ENCODE data around the gene EPN2. TPM values are rescaled to one million over a fixed set of nuclear protein-coding genes. Genes with fewer than 3 reads are reported as not detected.
A peak's percentile ranks its signal among the peaks of the same experiment; 100 is the strongest.

The EPN2 gene
- total RNA-seq, 4 donors from 2014 or later: 69.4 to 251 (median 96.3) TPM

- peak in 1 of 2 donors; percentile 92 for DNase-seq (ENCODE audit: low spot score in 2 of 2)
- intact Hi-C loops (cut with DNase I; ENCODE audit: low total_unique reads): no loop called here
- H3K4me3 ChIP-seq (ENCODE audit: low read depth, poor library complexity, severe bottlenecking): no peak overlapping the region
- 60 to 62% methylated on average over 6 of the region's 6 CpGs for WGBS, 2 donors
- TF ChIP-seq POLR2A (IDR thresholded peaks at IDR 0.05) (no peak), CTCF (IDR thresholded peaks at IDR 0.05) (no peak)
These were observed 146.7 kb downstream of the EPN2 start for GRCh38 chr17:19383681-19384470.

GRCh38 chr17:19384723-19385391, 147.7 kb downstream of the EPN2 start:
- 16 to 24% methylated on average over 12 to 16 of the region's 16 CpGs for WGBS, 2 donors
- peak; percentile 87 to 98 for DNase-seq (ENCODE audit: low spot score in 2 of 2)
- intact Hi-C loops (cut with DNase I; ENCODE audit: low total_unique reads): no loop called here
- no peak overlapping the region for H3K4me3 ChIP-seq (ENCODE audit: low read depth, poor library complexity, severe bottlenecking)
- no peak for TF ChIP-seq POLR2A (IDR thresholded peaks at IDR 0.05)
- no peak for TF ChIP-seq CTCF (IDR thresholded peaks at IDR 0.05)

- TF ChIP-seq CTCF (IDR thresholded peaks at IDR 0.05): no peak
- 47 to 77% methylated on average over 9 of the region's 9 CpGs for WGBS, 2 donors
- DNase-seq (ENCODE audit: low spot score in 2 of 2): peak in 1 of 2 donors; percentile 85
- H3K4me3 ChIP-seq (ENCODE audit: low read depth, poor library complexity, severe bottlenecking): no peak overlapping the region
- intact Hi-C loops (cut with DNase I; ENCODE audit: low total_unique reads): no loop called here
These were observed 148.4 kb downstream of the EPN2 start for GRCh38 chr17:19385521-19385983.

MicroRNAs encoded within 50 kb of the gene (microRNA counts, 767-probe panel; counts per million panel counts)
- microRNA hsa-miR-1180: 0 to 358 counts per million in 2 donors

Small RNA genes within 50 kb of the gene (microRNA-seq; reads per million reads assigned to microRNA genes)
- 105 to 142 reads per million in 2 donors for gene MIR1180 (ENCODE audit: borderline number of aligned reads in 1 of 2, borderline replicate concordance in 2 of 2)

Other genes with a start within 250 kb of the EPN2 start
- 100 to 1,000 TPM; 131 to 298 (median 190) TPM for gene FAM83G, start 232.6 kb upstream of the EPN2 start, total RNA-seq
- gene GRAP, start 190.4 kb upstream of the EPN2 start, total RNA-seq: 1 to 10 TPM in 2 of 4 donors, under 1 TPM in 2; 0.55 to 3.5 (median 1.2) TPM
- gene GRAPL, start 109.8 kb upstream of the EPN2 start, total RNA-seq: 1 to 10 TPM in 1 of 4 donors, under 1 TPM in 1, not detected in 2; 0.71 to 1.2 TPM
- 10 to 100 TPM in 3 of 4 donors, 1 to 10 TPM in 1; 2.4 to 24.5 (median 19.5) TPM for gene B9D1, start 125.4 kb downstream of the EPN2 start, total RNA-seq
- 10 to 100 TPM; 34.9 to 95.7 (median 61.1) TPM for gene MAPK7, start 141.1 kb downstream of the EPN2 start, total RNA-seq
- gene MFAP4, start 149.8 kb downstream of the EPN2 start, total RNA-seq: 10 to 100 TPM; 11.1 to 65.7 (median 30.6) TPM
- 1 to 10 TPM in 3 of 4 donors, under 1 TPM in 1; 0.54 to 4.2 (median 1.3) TPM for gene RNF112, start 173.9 kb downstream of the EPN2 start, total RNA-seq